Prostate gland (tissue), 2 donors: ENCODE data around the gene C1D.

Experiments used
- CTCF ChIP-seq, 4 experiments: fragments of 200-600 bp in 2 of 4; fragments of 450-650 bp in 2 of 4; sonication (generic) in 2 of 4; IDR thresholded peaks; 1 replicate in 3 of 4; 2 replicates in 1 of 4; pipeline ENCODE4 v1.5.1; 2016 to 2019; ENCODE audit warnings: antibody characterized with exemption in 4 of 4, mild to moderate bottlenecking in 2 of 4, moderate library complexity in 2 of 4
- POLR2A ChIP-seq: fragments of 450-650 bp; IDR thresholded peaks from one replicate; pipeline ENCODE4 v1.6.1; 2016; ENCODE audit warnings: antibody characterized with exemption, mild to moderate bottlenecking

- TF ChIP-seq CTCF (IDR thresholded peaks at IDR 0.05) (no peak), POLR2A (no peak)
Observed at GRCh38 chr2:68057658-68058396, 5.0 kb downstream of the C1D start.
